NCI-H526 treated with DMSO at 0.1 percent for 48 hours (cell line): ENCODE data around the gene MAP1LC3B.

Experiments used
- DNase-seq: peaks from one replicate; lab custom pipeline; 2025; lab: John Stamatoyannopoulos, UW

MAP1LC3B gene

DNA sequence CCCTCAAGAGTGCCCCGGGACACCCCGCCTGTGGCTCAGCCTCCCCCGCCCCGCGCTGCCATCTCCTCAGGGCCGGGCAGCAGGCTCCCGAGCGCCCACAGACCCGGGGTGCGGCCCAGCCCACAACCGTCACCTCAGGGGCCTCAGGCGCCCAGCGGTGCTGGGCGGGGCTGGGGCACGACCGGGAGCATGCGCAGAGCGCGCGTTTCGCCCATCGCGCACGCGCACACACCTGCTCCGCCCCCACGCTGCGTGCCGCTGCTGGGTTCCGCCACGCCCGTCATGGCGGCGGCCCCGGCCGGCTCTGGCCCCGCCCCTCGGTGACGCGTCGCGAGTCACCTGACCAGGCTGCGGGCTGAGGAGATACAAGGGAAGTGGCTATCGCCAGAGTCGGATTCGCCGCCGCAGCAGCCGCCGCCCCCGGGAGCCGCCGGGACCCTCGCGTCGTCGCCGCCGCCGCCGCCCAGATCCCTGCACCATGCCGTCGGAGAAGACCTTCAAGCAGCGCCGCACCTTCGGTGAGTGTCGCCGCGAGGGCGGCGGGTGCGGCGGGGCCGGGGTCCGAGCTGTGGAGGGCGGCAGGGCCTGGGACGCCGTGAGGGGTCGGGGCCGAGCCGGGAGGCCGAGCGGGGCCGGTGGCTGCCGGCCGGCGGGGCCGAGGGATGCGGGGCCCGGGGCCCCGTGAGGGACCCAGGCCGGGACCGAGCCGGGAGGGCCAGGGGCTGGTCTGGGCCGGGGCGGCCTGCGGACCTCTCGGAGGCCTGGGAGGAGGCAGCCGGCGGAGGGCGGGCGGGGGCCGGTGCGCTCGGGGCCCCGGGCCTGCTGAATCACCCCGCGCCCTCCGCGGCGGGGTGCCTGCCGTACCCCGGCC lies at the start of gene MAP1LC3B:
Gene MAP1LC3B, plus strand, starts transcription at position 387 of the 871 bp plus-strand sequence. Its CDS starts 92 bp downstream, at position 479.
- DNase-seq: peak; percentile 62

DNA sequence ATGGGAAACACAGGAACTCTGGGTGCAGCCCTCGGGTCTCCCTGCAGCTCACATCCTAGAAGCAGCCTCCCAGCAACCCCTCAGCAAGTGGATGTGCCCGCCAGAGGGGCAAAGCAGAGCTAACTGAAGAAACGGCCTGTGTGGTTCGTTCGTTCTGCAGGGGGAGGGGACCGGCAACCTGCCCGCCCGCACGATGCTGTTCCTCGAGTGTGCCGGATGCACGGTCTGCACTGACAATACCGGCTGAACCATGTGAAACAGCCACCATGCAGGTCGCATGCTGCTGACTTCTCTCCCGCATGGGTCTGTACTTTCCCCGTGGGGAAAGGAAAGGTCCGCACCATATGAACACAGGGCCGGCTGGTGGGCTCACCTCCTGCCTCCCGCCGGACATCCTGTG lies 49.6 kb upstream of the MAP1LC3B start:
- DNase-seq: no peak

DNA sequence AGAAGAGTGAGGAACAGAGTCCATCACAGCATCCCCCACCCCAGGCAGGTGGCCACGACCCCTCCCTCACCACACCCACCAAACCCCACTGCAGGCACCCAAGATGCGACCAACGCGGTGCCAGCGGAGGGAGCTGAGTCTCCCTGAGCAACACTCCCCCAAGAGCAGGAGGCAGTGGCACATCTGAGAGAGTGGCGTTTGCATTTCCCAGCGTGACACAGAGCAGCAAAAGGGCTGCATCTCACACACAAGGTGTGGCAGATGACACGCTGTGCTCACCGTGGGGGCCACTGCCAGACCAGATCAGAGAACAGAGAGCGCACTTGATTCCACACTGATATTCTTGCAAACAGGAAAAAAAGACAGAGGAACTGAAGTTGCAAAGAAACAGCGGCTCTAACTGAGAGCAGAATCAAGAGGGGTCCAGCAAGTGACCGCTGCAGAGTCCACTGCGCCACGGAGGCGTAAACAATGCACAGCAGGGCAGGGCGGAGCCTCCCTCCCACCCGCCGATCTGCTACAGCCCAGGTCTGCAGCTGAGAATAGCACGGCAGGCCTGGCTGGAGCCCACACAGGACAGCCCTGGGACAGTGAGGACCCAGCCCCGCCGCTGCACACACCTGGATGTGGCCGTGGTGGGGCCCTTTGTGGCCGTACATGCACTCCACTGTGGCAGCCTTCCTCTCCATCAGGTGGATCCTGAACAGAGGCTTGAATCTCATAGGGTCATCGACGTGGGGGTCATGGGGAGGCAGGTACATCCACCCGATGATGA lies 49.0 kb upstream of the MAP1LC3B start:
- DNase-seq: no peak

GRCh38 chr16:87343753-87344050 lies 48.4 kb upstream of the MAP1LC3B start:
- no peak for DNase-seq

DNA sequence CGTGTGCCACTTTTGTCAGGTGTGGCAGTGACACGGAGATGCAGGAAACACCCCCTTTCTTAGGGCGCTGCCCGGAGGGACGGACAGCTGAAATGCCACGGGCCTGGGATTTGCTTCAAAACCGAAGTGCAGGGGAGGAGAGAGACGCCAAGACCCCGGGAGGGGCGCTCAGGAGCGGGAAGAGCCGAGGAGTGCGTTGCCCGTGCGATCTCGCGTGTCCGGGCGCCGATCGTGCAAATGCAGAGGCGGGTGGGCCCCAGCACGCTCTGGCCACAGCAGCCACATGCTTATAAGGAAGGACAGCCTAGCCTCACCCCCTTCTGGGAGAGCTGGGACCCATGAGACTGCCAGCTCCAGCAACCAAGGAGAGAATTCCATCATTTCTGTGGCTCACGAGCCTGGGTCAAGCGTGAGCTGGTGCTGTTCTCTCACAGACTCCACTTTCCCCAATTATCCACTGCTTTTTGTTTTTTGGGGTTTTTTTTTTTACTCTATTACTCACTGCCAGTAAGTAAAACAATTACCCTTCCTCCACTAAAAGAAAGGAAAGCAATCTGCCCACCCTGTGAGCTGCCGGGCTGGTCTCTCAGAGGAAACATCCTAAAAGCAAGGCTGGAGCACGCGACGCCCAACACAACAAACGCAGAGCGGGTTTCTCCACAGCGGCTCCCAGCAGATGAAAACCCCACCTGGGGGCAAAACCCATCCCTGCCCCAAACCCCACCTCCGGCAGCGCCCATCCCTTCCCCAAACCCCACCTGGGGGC lies 47.8 kb upstream of the MAP1LC3B start:
- no peak for DNase-seq

DNA sequence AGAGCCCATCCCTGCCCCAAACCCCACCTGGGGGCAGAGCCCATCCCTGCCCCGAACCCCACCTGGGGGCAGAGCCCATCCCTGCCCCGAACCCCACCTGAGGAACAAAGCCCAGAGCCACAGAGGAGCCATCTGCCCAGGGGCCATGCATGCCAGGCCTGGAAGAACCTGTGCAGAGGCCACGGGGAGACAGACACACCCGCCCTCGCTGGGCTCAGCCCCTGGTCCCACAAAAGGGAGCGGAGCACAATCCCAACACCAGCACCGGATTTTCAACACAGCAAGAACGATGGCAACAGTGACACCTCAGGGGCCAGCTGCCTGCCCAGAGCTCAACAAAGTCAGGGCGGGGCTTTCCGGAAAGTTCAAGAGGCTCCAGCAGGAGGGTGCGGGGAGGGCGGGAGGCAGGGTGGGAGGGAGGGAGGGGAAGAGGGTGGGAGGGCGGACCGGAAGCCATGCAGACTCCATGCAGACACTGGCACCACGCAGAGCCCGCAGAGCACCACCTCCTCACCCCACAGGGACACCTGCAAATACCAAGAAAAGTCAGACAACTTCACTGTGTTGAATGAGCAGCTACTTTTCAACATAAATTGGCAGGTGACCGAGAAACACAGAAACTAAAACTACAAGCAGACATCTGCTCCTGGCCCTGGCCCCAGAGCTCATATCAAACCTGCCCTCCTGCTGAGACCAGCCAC lies 47.1 kb upstream of the MAP1LC3B start:
- no peak for DNase-seq

DNA sequence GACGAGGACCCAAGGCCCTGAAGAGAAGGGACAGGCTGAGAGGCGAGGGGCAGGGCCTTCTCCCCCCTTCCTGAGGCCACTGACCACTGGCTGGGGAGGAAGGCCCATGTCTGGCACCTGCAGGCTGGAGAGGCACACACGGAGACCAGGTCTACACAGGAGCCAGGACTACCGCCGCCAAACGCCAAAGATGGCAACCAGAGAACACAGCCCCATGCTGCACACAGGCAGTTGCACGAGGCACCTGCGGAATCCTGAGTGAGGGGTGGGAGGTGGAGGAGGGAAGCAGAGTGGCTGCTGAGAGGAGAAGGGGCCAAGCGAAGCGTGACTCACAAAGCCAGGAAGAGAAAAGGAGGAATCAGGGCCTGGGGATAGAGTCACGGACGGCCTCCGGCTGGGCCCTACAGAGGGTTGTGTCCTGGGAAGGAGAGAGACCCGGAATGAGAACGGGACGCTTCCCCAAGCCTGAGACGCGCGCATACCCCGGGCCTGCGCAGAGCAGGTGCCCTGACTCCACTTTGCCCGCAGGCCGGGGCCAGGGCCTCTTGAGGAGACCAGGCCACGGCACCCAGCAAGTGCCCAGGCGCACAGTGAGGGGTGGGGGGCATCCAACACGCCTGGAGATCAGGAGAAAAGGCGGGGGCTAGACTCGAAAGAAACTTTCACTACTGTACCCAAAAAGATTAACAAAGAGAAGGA lies 46.3 kb upstream of the MAP1LC3B start:
- DNase-seq: no peak

GRCh38 chr16:87346517-87347060 lies 45.5 kb upstream of the MAP1LC3B start:
- DNase-seq: no peak

- DNase-seq: no peak
Observed at GRCh38 chr16:87347932-87348615, 44.1 kb upstream of the MAP1LC3B start.

GRCh38 chr16:87348616-87349157 lies 43.4 kb upstream of the MAP1LC3B start:
- no peak for DNase-seq

- no peak for DNase-seq
Observed at GRCh38 chr16:87350031-87350430, 42.1 kb upstream of the MAP1LC3B start.

DNA sequence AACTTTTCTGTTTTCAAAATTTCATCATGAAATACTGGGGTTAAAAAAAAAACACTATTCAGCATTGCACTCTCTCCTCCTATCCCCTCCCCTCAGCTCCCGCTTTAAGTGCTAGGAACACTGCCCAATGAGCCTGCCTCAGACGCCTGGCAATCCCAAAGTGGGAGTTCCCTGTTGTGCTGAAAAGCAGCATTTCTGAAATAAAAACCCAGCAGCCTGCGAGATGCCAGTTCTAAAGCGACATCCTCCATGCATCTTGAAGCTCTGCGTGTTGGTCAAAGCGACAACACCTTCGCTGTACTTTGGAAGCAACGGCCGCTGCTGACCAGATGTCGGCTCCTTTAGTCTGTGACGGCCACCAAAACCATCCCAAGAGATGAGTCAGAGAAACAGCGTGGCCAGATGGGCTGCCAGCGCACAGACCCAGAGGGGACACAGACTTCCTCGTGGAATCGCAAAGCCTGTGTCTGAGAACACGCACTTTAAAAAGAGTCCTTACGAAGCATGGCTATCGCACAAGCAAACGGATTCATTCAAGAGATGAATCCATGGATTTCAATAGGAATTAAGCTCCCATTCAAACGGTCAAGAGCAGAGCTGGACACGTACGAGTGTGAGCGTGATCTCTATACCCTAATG lies 41.3 kb upstream of the MAP1LC3B start:
- no peak for DNase-seq

DNA sequence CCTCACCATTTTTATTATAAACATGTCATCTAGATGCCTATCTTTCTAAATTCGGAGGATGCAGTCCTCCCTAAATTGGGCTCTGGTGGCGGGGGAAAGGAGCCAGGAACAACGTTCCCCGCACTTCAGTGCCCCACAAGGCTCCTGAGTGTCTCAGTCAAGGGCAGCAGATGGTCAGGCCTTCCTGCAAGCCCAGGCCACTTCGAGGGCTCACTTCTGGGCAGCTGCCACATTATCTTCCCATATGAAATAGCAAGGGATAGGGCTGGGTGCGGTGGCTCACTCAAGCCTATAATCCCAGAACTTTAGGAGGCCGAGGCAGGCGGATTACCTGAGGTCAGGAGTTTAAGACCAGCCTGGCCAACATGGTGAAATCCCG lies 40.8 kb upstream of the MAP1LC3B start:
- DNase-seq: no peak

GRCh38 chr16:87352818-87353217 lies 39.3 kb upstream of the MAP1LC3B start:
- no peak for DNase-seq

DNA sequence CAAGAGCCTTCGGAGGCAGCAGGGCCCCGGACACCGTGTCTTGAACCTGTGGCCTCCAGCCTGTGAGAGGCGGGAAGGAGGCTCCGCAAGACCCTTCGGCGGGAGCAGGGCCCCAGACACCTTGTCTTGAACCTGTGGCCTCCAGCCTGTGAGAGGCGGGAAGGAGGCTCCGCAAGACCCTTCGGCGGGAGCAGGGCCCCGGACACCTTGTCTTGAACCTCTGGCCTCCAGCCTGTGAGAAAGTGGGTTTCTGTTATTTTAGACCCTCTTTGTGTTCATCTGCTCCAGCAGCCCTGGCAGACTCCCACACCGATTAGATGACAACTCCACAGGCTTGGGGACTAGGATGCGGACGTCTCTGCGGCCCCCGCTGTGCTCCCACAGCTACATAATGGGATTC lies 38.5 kb upstream of the MAP1LC3B start:
- DNase-seq: no peak

GRCh38 chr16:87356491-87356853 lies 35.7 kb upstream of the MAP1LC3B start:
- DNase-seq: no peak

DNA sequence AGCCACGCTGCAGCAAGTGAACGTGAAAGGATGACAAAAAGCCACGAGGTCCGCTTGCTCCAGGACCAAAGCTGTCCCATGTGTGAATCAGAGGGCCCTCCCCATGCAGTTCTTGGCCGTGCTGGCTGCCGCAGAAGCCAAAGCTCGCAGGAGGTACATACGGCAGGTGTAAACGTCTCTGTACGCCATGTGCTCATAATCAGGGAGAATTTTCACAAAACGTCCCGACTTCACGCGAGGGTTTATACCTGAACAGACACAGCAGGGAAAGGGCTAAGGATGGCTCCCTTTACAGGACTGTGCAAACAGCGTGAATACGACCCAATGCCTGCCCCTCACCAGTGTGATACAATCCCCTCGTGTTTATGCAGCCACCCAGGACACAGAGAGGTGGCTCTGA lies 33.9 kb upstream of the MAP1LC3B start:
- DNase-seq: no peak

DNA sequence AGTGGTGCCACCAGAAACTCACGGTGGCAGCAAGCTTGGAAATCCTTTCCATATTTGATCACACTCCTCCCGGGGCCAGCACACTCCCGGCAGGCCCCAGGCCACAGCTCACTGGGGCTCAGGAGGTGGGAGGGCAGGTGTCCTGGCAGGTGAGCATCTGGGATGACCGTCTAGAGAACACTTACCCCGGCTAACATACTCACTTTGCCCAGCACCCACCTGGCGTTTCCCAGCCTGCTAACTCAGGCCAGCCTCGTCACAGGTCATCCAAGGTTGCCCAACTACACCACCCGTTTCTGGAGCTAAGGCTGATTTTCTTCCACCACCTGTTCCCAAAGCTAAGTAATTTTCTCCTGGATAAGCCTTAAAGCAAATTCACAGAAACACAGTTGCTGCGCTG lies 33.4 kb upstream of the MAP1LC3B start:
- DNase-seq: no peak

DNA sequence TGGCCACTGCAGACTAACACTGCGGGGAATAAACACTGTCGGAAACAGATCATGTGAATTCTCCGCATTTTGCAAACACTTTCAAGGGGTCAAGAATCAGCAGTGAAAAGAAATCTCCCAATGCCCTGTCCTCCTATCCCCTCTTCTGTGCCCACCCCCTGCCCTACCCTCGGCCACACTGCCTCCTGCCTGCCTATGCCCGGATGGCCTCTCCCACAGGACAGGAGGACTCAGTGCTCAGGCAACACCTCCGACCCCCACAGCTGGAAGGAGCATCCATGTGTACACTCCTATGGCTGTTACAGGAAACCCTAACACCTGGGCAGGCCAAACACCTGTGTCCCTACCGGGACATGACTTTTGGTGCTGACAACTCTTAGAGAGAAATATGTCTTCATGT lies 33.0 kb upstream of the MAP1LC3B start:
- DNase-seq: no peak
